ENCODE measurements around the gene TELO2.

TELO2 gene

DNA sequence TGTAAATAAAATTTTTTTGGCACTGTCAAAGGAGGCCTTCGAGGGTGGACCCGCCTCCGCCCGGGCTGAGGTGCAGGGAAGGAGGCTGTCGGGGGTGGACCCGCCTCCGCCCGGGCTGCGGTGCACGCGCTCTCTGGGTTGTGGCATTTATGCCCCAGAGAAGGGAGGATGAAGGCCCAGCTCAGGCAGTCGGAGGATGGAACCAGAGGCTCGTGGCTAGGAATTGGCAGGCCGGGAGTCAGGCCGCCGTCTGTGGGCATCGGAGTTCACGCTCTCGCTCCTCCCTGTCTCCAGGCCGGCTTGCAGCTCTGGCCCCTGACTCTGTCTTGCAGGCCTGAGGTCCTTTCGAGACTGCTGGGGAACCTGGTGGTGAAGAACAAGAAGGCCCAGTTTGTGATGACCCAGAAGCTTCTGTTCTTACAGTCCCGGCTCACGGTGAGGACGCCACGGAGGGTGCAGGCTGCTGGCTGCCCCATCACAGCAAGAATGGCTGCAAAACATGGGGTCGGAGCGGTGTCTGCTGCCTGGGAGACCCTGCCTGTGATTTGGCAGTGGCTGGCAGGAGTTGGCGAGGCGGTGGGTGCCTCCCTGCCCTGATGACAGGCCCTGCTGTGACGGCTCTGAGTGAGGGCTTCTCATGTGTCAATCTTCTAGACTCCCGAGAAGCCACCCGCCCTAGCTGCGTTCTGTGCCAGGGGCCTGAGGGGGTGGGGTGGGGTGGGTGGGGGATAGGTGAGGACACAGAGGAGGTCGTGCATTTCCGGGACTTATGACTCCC, 5.9 kb downstream of the TELO2 start:
- no peak for DNase-seq (ENCODE audit: low read depth, low spot score)

DNA sequence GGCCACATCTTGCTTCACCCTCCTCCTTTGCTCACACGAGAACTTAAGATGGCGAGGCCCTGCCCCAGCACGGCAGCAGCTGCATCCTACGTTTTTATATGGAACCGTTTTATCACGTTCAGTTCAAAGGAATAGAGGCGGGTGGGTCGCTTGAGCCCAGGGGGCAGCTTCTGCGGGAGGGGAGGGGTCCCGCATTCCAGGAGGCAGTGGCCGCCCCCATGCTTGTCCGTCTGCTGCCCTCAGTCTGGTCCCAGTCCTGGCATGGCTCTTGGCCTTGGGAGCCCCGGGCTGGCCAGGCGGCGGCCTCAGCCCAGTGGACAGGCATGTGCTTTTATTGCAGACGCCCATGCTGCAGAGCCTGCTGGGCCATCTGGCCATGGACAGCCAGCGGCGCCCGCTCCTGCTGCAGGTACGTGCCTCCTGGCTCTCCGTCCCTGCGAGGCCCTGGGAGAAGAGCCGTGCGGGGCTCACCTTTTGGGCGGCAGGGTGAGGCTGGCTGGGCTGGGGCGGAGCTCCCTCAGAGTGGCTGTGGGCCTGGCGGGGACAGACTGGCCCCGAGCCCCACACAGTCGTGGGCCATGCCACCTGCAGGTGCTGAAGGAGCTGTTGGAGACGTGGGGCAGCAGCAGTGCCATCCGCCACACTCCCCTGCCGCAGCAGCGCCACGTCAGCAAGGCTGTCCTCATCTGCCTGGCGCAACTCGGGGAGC, 6.8 kb downstream of the TELO2 start:
- no peak for DNase-seq (ENCODE audit: low read depth, low spot score)

DNA sequence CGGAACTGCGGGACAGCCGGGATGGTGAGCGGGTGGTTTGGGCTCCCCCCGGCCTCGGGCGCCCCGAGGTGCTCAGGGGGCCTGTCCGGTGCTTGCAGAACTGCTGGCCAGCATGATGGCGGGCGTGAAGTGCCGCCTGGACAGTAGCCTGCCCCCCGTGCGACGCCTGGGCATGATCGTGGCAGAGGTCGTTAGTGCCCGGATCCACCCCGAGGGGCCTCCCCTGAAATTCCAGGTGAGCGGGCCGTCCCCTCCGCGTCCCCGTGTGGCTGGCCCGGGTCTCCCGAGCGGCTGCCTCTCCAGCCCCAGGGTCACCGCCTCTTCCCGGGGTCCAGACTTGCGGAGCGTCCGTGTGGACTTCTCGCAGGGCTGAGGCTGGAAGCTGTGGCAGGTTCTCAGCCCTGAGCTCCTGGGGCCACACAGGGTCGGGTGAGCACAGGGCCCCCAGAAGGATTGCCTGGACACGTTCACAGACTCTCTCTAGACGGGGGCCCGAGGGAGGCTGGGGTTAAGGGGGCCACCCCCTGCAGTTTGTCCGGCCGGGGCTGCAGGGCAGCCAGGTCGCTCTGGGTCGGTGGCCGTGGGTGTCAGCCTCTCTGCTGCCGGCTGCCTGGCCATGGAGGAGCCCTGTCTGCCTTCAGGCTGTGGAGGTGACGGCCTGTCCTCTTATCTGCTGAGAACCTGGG, 7.4 kb downstream of the TELO2 start:
- no peak for DNase-seq (ENCODE audit: low read depth, low spot score)

DNA sequence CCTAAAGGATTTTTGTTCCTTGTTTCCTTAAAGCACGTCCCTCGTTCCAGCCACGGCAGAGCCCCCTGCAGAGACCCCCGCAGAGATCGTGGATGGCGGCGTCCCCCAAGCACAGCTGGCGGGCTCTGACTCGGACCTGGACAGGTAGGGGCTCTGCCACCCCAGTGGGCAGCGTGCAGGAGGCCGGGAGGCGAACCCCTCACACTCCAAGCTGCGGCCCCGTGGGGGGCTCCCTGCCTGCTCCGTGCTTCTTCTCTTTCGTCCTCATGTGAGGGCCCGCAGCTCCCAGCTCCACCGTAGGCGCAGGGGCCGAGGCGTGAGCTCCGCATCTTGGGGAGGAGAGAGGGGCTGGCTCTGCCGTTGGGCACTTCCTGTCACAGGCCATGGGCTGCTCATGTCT, 8.5 kb downstream of the TELO2 start:
- DNase-seq (ENCODE audit: low read depth, low spot score) = no peak

GRCh38 chr16:1502092-1503004, 9.2 kb downstream of the TELO2 start:
- no peak for DNase-seq (ENCODE audit: low read depth, low spot score)

- DNase-seq (ENCODE audit: low read depth, low spot score) = no peak
Observed at GRCh38 chr16:1503110-1503955, 10.2 kb downstream of the TELO2 start.

- DNase-seq (ENCODE audit: low read depth, low spot score) = no peak
Observed at GRCh38 chr16:1505073-1505844, 12.1 kb downstream of the TELO2 start.

DNA sequence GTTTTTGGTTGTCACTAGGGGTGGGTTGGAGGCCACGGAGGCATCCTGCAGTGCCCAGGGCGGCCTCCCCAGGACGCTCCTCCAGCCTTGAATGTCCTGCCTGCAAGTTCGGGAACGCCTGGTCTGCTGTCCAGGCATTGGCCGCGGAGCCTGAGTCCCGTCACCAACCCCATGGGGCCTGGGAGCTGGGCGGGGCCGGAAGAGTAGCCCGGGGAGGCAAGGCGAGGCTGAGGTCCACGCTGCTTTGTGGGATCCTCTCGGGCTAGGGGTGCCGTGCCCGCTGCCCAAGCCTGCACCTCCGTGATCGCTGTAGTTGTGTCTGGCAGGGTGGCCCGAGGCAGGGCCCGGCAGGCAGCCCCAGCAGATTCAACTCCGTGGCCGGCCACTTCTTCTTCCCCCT, 12.8 kb downstream of the TELO2 start:
- no peak for DNase-seq (ENCODE audit: low read depth, low spot score)

DNA sequence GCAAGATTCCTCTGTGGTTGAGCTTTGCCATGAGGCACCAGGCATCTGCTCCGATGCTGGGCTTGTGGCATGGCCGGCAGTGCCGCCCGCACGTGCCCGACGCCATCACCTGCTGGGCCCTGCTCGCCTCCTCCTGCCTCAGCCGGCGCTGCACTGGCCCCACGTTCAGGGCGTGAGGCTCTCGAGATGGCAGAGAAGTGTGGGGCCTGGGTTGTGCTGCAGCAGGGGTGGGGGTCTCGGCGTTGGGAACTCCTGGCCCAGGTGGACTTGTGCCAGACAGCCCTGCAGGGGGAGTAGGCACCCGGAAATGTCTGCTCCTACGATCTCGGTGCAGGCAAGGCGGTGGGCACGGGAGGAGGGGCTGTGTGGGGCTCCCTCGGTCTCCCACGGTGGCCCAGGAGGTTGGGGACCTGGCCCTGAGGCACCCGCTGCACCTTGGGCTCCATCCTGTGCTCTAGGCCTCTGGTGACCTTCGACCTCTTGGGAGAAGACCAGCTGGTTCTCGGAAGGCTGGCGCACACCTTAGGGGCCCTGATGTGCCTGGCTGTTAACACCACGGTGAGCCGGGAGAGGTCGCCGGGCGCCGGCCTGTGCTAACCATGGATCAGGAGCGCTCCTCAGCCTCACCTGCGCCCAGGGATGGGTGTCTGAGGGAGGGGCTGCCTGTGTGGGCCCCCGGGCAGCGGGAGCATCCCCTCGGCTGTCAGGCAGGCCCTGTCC, 13.5 kb downstream of the TELO2 start:
- DNase-seq (ENCODE audit: low read depth, low spot score) = no peak

DNA sequence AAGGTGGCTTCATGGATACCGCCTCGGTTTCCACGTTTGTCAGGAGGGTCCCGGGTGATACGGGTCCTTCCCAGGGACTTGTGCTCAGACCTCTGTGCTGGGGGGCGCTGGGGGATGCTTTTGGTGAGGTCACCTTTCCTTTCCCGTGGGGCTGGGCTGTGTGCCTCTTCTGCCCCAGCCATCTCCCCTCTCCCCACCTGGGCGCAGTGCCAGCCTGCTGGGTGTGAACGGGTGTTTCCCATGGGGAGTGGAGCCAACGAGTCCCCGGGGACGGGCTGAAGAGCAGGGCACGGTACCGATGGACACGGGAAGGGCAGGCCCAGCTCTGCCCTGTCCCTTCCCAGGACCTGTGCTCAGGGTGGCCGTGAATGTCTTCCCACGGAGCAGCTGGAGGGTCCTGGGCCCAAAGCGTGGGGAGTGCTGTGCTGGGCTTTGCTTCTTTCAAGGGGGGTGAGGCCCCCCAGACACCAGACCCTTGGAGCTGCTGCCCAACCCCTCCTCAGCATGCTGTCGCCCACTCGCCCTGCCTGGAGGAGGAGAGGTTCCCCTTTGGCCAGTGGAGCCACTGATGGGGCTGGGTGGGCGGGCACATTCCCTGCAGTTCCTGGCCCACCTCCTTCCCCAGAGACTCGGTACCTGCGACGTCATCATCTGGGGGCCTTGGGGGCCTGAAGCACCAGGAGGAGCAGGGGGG, 15.5 kb downstream of the TELO2 start:
- DNase-seq (ENCODE audit: low read depth, low spot score) = no peak

DNA sequence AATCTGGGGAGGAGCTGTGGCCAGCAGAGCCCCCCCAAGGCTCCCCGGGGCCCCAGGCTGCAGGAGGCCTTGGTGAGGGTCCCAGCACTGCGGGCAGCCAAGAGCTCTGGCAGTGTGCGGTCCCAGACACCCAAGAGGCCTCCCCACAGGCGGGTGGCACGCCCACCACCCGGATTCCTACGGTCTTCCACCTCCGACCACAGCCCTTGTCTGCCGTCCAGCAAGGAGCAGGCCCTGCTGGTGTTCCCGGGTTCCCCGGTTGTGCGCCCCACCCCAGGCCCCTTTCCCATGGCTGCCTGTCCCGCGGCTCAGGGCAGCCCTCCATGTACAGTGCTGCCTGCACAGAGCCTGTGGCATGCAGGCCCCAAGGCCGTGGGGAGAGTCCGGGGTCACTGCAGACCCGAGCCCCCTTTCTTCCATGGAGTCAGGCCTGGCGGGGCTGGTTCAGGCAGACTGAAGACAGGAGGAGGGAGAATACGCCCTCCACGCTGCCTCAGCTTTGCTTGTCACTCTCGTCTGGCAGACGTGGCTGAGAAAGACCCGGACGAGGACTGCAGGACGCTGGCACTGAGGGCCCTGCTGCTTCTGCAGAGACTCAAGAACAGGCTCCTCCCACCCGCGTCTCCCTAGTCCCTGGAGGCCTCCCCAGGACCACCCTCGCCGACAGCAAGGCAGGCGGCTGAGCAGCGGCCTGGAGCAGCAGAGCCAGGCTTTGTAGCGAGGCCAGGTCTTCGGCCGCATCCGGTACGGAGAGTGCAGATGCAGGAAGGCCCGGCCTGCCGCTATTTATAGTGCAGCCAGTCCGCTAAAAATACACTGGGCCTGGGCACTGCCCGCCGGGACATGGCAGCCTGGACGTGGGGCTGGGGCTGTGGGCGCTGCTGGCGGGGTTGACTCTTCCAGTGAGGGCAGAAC, 16.4 kb downstream of the TELO2 start:
- no peak for DNase-seq (ENCODE audit: low read depth, low spot score)

DNA sequence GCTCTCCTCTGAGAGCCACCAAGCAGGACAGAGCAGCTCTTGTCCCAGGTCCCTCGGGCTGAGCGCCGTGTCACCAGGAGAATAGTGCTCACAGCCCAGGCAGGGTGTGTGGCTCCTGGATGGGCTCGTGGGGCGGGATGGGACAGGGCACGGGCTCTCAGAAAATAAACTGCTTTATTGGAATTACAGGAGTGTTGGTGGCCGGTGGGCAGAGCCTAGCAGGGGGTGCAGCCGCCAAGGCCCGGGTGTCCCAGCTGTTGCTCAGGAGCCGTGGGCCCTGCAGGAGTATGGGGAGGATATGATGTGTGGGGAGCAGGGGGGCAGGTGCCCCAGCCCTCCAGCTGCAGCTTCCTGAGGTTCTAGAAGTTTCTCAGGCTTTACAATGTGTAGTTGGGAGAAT, 17.1 kb downstream of the TELO2 start:
- DNase-seq (ENCODE audit: low read depth, low spot score) = no peak

DNA sequence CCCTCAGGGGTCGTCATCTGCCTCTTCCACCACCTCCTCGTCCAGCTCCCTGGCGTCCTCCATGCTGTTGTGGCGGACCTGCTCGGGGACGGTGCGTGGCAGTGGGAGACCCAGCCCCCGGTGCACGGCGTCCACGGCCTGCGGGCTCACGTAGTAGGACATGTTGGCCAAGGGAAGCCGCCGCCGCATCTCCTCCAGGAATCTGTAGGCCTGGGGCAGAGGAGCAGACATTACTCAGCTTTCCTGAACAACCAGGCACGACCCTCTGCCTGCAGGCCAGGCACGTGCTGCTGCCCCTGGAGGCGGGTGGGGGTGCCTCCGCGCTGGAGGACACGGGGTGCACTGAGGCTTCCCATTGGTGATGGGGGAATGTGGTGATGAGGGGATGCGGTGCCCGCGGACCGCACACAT, 17.8 kb downstream of the TELO2 start:
- no peak for DNase-seq (ENCODE audit: low read depth, low spot score)

DNA sequence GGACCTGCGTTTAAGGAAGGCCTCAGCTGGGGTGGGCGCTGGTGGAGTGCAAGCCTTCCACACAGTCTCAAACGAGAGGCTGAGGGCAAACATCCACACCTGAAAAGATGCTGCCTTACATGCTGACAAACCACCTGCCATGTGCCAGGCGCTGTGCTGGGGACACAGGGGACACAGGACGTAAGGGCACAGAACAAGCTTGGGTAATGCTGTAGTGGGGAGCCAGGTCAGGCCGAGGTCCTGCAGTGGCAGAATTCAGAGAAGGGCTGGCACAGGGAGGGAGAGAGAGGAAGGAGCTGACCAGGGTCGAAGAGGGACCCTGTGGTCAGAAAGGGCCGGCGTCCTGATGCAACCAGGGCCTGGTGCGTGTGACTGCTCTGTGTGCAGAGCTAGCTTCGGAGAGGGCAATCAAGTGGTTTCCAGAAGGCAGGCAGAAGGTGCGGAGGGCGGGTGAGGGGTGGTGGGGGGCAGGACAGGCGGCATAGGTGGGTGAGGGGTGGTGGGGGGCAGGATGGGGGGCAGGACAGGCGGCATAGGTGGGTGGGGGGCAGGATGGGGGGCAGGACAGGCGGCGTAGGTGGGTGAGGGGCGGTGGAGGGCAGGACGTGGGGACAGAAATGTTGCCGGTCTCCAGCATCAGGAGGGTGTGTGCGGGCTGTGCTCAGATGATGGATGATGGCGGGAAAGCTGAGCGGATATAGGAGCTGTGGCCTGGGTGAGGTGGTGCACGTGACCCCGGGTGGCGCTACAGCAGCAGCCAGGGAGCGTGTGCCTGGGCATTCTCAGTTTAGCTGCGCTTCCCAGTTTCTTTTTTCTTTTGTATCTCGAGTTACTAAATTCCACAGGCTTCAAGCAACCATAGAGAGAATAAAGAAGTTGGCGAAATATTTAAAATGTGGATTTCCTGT, 18.8 kb downstream of the TELO2 start:
- DNase-seq (ENCODE audit: low read depth, low spot score) = no peak

GRCh38 chr16:1512774-1513173, 19.6 kb downstream of the TELO2 start:
- DNase-seq (ENCODE audit: low read depth, low spot score) = no peak

DNA sequence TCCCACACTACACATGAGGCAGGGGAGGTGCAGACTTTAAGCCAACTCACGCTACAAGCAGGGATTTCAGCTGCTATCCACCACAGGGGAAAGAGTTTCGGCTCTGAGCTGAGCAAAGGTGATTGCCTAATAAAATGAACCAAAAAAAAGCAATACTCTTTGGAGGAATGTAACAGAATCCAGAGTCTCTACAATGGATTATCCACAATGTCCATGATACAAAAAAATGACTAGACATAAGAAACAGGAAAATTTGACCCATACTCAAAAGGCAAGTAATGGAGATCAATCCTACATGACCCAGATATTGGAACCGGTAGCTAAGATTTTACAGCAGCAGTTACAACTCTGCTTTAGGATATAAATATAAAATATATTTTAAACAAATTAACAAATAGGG, 21.3 kb downstream of the TELO2 start:
- no peak for DNase-seq (ENCODE audit: low read depth, low spot score)
